HG02610 (cell line): Measurements from ENCODE around the gene MZB1.
"Not testable (repeated sequence)": the region's sequence is repeated elsewhere in the genome, so short reads cannot be mapped to it uniquely, and the experiment has no call there.

Source experiments
- ATAC-seq: cut with Tn5 transposase; IDR thresholded peaks from one replicate; pipeline ENCODE4 v1.9.1; 2021; ENCODE audit warnings: mild to moderate bottlenecking, moderate library complexity; ENCODE audit not compliant: unreplicated experiment

MZB1 gene

DNA sequence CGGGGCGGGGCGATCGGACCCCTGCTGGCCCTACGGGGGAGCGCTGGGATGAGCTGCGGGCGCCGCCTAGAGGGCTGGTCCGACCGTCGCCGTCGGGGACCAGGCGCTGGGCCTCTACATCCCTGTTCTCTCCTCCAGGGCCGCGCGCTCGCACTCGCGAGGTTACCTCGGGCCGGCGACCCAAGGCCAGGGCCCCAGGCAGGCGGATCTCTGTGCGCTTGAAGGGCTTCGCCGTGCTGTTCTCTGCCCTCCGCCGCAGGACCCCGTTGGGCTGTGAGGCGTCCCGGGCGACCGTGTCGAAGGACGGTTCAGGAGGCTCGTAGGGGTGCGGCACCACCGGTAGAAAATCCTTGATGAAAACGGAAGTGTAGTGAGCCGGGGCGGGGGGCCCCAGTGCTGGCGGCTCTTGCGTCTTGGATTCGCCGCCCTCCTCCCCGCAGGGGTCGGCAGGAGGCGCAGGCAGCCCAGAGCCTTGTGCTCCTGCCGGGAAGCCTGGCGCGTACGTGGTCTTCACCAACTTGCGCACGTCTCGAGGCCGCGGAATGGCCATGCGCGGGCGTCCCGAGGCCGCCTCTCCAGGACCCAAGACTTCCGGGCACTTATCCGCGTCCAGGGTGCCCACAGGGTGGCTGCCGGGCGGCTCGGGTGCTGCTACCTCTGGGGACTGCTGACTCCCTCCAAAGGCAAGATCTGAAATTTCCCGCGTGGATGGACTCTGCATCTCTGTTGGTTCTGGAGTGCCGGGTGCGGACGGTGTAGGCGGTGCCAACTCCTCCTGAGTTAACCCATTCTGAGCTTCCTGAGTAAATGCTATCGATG is 3.2 kb upstream of the MZB1 start:
- peak; percentile 45 for ATAC-seq

GRCh38 chr5:139392324-139392677 is 2.6 kb upstream of the MZB1 start:
- ATAC-seq = no peak

- ATAC-seq = no peak
Observed at GRCh38 chr5:139391570-139392323, 2.0 kb upstream of the MZB1 start.

DNA sequence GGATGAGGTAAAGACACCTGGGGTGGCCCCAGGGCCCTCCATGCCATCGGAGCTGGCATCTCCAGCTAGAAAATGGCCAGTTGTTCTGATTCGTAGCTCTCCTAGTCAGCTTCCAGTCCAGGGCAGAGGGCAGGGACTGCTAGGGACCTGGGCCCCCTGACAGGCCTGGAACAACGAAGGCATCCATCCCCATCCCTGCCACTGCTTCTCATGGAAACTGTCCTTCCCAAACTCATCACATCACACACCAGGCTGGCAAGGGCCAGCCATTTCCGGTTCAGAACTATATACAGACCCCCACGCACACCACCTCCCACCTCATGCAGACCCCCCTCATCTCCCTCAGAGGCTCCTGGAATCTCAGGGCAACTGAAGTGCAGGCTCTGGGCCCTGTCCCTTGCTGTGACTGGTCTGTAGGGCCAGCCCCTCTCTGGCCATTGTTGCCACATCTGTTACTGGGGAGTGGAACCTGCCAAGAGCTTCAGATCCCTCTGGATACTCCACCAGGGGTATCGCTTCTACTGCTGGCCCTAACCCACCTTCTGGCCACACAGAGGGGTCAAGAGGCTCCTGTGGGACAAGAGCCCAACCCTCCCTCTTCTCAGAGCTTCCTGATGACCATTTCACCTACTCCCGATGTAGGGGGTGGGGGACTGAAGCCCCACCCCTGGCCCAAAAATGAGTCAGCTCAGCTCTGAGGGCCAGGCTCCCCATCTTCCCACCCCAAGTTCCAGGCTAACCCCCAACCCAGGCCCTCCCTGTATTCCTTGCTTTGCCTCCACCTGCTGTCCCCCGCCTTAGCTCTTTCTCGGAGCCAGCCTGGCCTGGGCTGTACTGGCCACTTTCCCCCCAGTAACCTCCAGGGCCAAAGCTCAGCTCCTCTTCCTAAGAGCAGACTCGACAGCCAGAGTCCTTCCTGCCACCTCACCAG is 1.2 kb upstream of the MZB1 start:
- no peak for ATAC-seq

DNA sequence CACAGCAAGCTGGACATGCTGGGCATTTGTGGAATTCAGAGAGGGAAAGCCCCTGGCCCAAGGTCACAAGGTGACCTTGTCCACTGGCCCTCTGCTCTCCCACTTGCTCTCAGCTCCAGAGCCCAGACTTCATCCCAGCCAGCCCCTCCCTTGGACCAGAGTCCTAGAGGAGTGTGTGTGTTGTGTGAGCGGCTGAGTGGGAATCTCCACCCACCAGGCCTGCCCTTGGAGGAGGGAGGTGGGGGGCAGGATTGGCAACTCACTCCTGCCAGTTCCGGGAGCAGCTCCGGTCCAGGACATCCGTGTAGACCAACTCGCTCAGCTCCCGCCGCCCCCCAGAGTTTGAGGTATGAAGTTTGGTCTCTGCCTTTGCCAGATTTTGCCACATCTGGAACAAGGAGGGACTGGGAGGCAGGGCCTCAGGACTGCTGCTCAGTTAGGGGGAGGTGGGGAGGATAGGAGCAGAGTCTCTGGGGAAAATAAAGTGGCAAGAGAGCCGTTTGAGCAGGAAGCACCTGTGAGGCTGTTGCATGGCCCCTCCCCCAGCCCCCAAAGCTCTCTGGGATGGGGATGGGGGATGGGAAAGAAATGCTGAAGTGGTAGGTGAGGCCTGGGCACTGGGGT is 1.4 kb downstream of the MZB1 start:
- ATAC-seq = no peak

- no peak for ATAC-seq
Observed at GRCh38 chr5:139387611-139388197, 2.0 kb downstream of the MZB1 start.

- not testable (repeated sequence) for ATAC-seq
Observed at GRCh38 chr5:139386956-139387355, 2.8 kb downstream of the MZB1 start.

- no peak for ATAC-seq
Observed at GRCh38 chr5:139386050-139386438, 3.7 kb downstream of the MZB1 start.

DNA sequence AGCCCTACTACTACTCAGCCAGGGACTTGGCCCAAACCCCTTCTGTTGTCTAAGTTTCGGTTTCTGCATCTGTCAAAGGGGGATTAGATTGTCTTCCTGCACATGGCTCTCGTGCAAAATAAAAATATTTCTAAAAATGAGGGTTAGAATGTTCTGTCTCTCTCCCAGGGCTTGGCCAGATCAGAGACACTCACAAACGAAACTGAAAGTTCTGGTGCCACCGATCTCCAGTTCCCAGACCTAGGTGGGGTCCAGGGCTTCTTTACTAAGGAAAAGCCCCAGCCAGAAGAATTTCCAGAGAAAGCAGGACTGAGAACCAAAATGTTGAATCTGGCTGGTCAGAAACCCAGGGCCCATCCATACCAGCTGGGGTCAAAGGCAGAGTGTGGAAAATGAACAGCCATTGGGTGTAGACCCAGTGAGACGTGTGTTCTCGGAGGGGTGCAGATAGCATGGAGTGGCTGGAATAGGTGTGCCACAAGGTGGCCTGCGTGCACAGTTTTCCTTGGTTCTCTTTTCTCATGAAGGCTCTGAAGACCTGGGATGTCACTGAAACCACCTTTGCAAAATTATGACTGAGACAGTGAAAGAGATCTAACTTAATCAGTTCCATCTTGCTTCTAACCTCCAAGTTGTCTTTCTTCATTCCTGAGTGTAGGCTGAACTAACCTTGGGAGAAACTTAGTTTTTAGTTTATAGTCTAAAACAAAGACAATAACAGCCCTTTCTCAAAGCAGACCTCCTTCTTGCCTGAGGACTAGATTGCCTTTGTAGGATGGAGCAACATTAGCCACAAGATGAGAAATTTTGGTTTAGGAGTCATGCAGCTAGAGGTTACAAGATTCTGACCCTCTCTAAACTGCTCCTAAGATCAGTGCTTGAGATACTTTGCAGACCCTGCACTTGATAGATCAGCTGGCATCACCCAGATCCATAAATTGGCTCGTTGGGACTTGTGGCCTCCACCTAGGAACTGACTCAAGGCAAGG is 4.4 kb downstream of the MZB1 start:
- no peak for ATAC-seq

DNA sequence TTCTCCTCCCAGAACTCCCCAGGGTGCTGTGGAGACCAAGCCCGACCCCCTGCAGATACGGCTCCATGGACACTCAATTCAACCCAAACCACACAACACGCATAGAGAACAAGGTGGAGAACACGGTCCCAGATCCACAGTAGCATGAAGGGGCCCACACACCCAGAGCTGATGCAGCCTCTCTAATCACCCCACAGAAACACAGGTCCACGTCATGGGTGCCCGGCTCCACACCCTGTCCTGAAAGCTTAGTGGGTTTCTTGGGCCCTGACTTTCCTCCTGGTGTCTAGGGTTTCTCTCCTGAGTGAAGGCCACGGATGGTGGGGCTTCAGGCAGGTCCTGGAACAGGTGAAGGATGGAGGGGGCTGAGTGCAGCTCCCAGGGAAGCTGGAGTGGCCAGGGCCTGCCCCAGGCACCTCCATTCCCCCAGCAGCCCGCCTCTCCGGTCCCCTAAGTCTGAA is 5.1 kb downstream of the MZB1 start:
- ATAC-seq = no peak

DNA sequence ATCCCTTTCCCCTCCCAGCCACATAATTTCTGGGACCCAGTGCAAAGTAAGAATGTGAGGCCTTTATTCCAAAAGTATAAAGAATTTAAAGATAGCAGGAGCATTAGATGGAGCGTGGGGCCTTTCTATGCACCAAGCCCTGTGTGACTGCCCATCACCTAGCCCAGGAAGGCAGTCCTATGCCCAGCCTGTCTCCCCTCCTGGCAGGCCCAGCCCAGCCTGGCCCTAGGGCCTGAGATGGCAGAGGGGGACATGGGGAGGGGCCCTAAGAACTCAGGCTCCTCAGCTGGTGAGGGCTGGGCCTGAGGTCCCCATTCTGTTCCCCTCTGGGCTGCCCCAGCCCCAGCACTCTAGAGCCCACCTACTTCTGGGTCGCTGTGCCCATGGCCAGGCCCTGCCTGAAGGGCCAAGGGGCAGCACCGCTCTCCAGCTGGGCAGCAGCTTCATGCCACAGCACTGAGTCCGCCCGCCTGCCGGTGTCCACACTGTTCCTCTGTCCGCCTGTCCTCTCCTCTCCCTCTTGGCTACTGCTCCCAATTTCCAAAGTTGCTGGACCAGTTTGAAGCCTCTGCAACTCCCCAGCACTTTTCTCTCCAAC is 5.6 kb downstream of the MZB1 start:
- no peak for ATAC-seq

DNA sequence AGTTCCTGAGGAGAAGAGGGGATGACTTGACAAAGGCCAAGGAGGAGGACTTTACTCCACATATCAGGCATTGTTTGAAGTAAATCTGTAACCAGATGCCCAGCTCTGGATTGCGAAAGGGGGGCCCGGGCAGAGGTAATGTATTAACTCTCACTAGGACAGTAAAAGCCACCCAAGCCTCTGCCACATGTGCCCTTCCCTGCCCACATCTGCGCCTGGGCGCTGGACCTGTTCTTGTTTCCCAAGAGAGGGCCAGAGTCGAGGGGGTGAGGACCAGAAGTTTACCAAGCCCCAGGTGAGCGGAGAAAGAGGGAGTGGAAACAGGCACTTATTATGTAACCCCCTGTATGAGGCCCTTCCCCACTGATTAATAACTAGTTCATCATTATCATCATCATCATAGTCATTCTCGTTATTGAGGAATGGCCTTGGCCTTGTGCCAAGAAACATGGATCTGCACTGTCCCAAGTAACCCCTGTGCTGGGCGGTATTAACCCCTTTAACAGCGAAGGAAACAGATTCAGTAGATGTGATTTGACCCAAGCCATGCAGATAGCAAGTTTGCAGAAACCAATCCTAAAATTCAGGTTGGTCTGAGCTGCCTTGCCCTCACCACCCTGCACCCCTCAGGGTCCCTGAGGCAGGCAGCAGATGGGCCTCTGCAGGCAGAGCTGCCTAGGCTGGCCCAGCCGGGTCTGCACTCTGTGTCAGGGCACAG is 6.3 kb downstream of the MZB1 start, which contains the start of gene SLC23A1:
SLC23A1 (minus strand) TSS at position 23 of the 718 bp plus-strand sequence. CDS start 44 bp downstream, outside the sequence.
- no peak for ATAC-seq

DNA sequence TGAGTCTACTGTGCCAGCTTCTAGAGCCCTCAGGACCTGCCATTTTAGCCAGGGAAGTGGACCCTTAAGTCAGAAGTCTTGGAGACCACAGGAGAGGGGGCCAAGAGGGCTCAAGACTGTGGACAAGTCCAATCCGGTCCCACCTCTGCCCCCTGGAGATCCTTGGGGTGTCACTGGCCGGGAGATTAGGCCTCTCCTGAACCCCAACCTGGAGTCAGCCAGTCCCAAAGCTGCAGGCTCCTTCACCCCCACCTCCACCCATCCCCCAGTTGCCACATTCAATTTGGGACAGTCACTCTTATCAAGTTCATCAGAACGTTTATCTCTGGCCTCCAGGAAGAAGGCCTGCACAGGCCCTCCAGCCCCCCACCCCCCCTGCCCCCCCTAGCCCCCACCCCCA is 6.9 kb downstream of the MZB1 start:
- ATAC-seq = no peak

DNA sequence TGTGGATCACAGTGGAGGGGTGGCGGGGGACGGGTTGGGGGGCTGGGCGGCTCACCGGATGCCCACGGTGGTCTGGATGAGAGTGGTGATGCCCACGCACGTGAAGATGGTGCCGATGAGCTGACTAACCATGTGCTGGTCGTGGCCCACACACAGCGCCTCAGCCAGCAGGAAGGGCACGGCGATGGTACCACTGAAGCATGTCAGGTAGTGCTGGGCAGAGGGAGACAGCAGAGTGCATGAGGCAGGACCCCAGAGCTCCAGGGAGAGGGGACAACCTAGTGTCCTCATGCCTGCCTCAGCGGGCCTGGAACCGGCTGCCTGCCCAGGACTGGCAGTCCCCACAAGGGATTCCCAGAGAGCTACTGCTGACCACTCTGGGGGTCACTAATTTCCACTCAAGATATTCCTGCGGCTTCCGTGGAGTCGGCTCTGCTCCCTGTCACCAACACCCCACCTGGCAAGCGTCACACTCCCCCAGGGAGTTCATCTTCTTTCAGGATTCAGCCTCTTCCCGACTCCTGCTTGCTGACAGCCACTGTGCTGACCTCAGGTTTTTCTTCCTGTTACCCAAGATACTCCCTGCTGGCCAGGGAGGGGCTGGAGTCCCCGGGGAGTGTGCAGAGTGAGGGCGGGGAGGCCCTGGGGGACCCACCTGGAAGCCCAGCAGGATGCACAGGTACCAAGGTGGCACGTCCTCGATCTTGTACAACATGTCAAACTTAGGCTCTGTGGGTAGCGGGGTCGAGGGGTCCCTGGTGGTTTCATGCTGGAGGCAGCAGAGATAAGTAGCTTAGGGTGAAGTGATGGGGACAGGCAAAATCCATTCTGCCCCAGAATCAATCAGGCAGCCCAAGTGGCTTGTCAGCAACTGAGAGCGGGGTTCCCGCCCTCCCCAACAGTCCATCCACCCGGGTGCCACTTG is 7.6 kb downstream of the MZB1 start:
- ATAC-seq = no peak

GRCh38 chr5:139379626-139380449 is 9.9 kb downstream of the MZB1 start:
- no peak for ATAC-seq

- no peak for ATAC-seq
Observed at GRCh38 chr5:139378941-139379361, 10.8 kb downstream of the MZB1 start.
